ENCODE measurements around the gene LRP1-AS. TPM values are rescaled to one million over a fixed set of nuclear protein-coding genes. Genes with fewer than 3 reads are reported as not detected.

LRP1-AS gene
- total RNA-seq, 1 experiment from 2014 or later, result not detected

DNA sequence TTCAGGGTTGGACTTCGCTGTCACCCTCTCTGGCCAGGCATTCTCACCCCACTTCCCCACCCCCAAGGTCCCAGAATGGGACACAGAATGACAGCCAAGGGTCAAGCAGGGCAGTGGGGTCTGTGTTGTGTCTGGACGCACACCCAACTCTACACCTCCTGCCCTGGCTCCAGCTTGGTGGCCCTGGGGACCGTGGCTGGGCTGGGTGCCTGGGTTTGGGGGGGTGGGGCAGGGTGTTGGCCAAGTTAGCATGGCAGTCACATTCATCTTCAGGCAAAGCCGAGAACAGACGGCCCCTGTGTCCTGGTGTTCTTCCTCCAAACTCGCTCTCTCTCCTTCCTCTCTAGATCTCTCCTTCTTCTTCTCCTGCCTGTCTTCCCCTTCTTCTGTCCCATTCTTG, 13.5 kb downstream of the LRP1-AS start:
- Histone ChIP-seq H3K27ac (ENCODE audit: low read depth, low read length) (no peak overlapping the region), H4K20me1 (ENCODE audit: insufficient read depth) (no peaks in the 10 kb centered on the region), H3K36me3 (ENCODE audit: control insufficient read depth in 1 of 2, insufficient read depth in 2 of 2, low read length in 2 of 2) (no peaks in the 10 kb centered on the region), H3K27me3 (ENCODE audit: insufficient read depth, low read length) (no peaks in the 10 kb centered on the region), H3K79me2 (ENCODE audit: insufficient read depth, low read length) (no peaks in the 10 kb centered on the region), H3K4me2 (ENCODE audit: low read length) (no peak overlapping the region), H3K4me1 (ENCODE audit: control insufficient read depth in 1 of 2, insufficient read depth in 2 of 2, low read length in 2 of 2) (peaks cover 0 to 18% of the 10 kb centered on the region in 2 experiments; a peak in 2 of 4 replicates), H3K9me3 (ENCODE audit: control insufficient read depth in 1 of 2, insufficient read depth in 1 of 2, low read depth in 1 of 2, low read length in 2 of 2) (no peaks in the 10 kb centered on the region), H2AFZ (ENCODE audit: low read depth, low read length, poor library complexity, severe bottlenecking) (no peak overlapping the region), H3K9ac (ENCODE audit: low read length) (no peak overlapping the region), H3K9me2 (ENCODE audit: insufficient read depth) (no peaks in the 10 kb centered on the region), H3K4me3 (replicated peaks in 1 of 2; ENCODE audit: low read depth in 1 of 2, low read length in 2 of 2) (no peak overlapping the region)
- ChIA-PET CTCF (no interaction called here), RAD21 (ENCODE audit: low non-redundant PET in 1 of 2, low total read pairs in 2 of 2, uncharacterized antibody in 2 of 2, unreplicated experiment in 2 of 2) (no interaction called here), POLR2A (no interaction called here)
- intact Hi-C loops (cut with micrococcal nuclease), result no loop called here
- ATAC-seq, result no peak
- DNase-seq (ENCODE audit: low read depth, low spot score), result no peak
- BruUV-seq (replicated peaks), result no TSS peak
- TF ChIP-seq SRF (IDR thresholded peaks at IDR 0.05; ENCODE audit: low read depth) (no peak), ZFX (IDR thresholded peaks at IDR 0.05) (no peak), SP1 (IDR thresholded peaks at IDR 0.05; ENCODE audit: low read depth) (no peak), POLR2A (IDR thresholded peaks at IDR 0.05; ENCODE audit: borderline replicate concordance, extremely low read depth, insufficient read depth, insufficient read length) (no peak), POLR2AphosphoS5 (IDR thresholded peaks at IDR 0.05; ENCODE audit: low read depth, low read length) (no peak), EGR1 (IDR thresholded peaks at IDR 0.05; ENCODE audit: low read depth) (no peak)
- TF ChIP-seq, protein P1, sequence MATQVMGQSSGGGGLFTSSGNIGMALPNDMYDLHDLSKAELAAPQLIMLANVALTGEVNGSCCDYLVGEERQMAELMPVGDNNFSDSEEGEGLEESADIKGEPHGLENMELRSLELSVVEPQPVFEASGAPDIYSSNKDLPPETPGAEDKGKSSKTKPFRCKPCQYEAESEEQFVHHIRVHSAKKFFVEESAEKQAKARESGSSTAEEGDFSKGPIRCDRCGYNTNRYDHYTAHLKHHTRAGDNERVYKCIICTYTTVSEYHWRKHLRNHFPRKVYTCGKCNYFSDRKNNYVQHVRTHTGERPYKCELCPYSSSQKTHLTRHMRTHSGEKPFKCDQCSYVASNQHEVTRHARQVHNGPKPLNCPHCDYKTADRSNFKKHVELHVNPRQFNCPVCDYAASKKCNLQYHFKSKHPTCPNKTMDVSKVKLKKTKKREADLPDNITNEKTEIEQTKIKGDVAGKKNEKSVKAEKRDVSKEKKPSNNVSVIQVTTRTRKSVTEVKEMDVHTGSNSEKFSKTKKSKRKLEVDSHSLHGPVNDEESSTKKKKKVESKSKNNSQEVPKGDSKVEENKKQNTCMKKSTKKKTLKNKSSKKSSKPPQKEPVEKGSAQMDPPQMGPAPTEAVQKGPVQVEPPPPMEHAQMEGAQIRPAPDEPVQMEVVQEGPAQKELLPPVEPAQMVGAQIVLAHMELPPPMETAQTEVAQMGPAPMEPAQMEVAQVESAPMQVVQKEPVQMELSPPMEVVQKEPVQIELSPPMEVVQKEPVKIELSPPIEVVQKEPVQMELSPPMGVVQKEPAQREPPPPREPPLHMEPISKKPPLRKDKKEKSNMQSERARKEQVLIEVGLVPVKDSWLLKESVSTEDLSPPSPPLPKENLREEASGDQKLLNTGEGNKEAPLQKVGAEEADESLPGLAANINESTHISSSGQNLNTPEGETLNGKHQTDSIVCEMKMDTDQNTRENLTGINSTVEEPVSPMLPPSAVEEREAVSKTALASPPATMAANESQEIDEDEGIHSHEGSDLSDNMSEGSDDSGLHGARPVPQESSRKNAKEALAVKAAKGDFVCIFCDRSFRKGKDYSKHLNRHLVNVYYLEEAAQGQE (IDR thresholded peaks at IDR 0.05; ENCODE audit: low read depth), result no peak
- TF ChIP-seq, protein P2, sequence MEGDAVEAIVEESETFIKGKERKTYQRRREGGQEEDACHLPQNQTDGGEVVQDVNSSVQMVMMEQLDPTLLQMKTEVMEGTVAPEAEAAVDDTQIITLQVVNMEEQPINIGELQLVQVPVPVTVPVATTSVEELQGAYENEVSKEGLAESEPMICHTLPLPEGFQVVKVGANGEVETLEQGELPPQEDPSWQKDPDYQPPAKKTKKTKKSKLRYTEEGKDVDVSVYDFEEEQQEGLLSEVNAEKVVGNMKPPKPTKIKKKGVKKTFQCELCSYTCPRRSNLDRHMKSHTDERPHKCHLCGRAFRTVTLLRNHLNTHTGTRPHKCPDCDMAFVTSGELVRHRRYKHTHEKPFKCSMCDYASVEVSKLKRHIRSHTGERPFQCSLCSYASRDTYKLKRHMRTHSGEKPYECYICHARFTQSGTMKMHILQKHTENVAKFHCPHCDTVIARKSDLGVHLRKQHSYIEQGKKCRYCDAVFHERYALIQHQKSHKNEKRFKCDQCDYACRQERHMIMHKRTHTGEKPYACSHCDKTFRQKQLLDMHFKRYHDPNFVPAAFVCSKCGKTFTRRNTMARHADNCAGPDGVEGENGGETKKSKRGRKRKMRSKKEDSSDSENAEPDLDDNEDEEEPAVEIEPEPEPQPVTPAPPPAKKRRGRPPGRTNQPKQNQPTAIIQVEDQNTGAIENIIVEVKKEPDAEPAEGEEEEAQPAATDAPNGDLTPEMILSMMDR (IDR thresholded peaks at IDR 0.05 in 2 of 3, conservative IDR thresholded peaks at IDR 0.05 in 1 of 3; ENCODE audit: borderline replicate concordance in 1 of 3, insufficient read depth in 1 of 3, low read depth in 2 of 3, low read length in 2 of 3), result no peak

Data from HCT116 (cell line).